GM19035 (cell line): ENCODE data around the gene G6PC1.
"Not testable (repeated sequence)": the region's sequence is repeated elsewhere in the genome, so short reads cannot be mapped to it uniquely, and the experiment has no call there.

ENCODE experiments used
- ATAC-seq: cut with Tn5 transposase; IDR thresholded peaks from one replicate; pipeline ENCODE4 v1.9.1; 2021; ENCODE audit not compliant: unreplicated experiment

The G6PC1 gene

GRCh38 chr17:42900460-42901331 is at the start of gene G6PC1:
Gene G6PC1 (plus strand): TSS chr17:42900799. CDS start chr17:42900877, 78 bp downstream.
- no peak for ATAC-seq

GRCh38 chr17:42850954-42851353 is 49.6 kb upstream of the G6PC1 start, which contains the start of gene AOC3:
Gene AOC3 (plus strand): TSS chr17:42851199. CDS start chr17:42851344, 145 bp downstream.
- no peak for ATAC-seq

GRCh38 chr17:42851371-42852240 is 49.0 kb upstream of the G6PC1 start:
- not testable (repeated sequence) for ATAC-seq

DNA sequence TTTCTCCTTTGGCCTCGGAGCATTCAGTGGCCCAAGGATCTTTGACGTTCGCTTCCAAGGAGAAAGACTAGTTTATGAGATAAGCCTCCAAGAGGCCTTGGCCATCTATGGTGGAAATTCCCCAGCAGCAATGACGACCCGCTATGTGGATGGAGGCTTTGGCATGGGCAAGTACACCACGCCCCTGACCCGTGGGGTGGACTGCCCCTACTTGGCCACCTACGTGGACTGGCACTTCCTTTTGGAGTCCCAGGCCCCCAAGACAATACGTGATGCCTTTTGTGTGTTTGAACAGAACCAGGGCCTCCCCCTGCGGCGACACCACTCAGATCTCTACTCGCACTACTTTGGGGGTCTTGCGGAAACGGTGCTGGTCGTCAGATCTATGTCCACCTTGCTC is 48.2 kb upstream of the G6PC1 start:
- no peak for ATAC-seq

DNA sequence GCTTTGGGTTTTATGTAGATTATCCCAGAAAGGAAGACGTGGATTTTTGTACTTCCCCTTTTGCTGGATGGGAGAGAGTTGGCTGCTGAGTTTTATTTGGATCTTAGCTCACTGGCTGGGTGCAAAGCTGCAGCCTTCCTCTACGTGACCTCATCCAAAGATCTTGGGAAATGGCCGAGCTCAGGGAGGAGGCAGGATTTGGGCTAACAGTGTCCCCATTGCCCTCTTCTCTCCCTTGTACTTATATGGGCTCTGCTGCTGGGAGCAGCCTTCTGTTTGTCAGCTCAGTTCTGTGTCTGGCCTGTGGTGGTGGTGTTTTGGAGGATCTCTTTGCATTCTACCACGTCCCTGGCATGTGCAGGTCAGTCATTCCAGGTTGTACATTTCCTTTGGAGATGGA is 47.6 kb upstream of the G6PC1 start:
- no peak for ATAC-seq

DNA sequence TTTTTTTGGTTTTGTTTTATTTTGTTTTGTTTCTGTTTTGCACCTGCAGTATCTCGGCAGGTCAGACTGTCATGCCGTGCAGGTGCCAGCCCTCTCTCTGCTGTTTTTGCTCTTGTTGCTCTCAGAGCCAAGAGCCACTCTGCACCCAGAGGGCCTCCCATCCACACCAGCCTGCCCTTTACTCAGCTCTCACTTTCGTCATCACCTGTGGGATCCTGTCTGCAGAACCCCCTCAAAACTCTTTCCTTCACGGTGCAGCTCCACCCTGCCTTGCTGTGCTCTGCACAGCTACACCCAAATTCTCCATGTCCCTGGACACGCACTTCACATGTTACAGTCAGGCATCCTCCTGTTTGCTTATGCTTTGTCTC is 47.0 kb upstream of the G6PC1 start:
- ATAC-seq, result no peak

DNA sequence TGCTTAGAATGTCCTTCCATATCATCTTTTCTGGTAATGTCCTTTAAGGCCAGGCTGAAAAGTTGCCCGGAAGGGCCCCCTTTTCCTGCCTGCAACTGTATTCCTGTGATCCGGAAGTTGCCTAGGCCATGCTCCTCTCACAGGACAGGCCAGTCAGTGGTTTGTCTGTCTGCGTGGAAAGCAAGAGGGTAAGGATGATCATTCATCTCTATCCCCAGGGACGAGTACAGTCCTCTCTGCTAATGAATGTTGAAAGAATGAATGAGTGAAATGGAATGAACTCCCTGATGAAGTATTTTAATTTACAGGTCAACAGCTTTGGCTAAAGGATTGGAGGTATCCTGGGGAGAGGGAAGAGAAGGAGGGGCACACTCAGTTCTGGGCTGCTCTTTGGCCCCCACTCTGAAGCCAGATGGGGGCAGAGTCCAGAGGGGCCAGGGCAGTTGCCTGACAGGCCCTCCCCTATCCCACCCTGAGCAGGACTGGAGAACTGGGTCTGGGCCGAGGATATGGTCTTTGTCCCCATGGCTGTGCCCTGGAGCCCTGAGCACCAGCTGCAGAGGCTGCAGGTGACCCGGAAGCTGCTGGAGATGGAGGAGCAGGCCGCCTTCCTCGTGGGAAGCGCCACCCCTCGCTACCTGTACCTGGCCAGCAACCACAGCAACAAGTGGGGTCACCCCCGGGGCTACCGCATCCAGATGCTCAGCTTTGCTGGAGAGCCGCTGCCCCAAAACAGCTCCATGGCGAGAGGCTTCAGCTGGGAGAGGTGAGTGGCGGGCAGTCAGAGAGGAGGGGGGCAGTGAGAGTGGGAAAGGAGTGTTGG is 46.4 kb upstream of the G6PC1 start:
- ATAC-seq, result no peak

GRCh38 chr17:42855048-42855596 is 45.5 kb upstream of the G6PC1 start:
- ATAC-seq, result no peak

GRCh38 chr17:42856093-42856492 is 44.5 kb upstream of the G6PC1 start:
- not testable (repeated sequence) for ATAC-seq

DNA sequence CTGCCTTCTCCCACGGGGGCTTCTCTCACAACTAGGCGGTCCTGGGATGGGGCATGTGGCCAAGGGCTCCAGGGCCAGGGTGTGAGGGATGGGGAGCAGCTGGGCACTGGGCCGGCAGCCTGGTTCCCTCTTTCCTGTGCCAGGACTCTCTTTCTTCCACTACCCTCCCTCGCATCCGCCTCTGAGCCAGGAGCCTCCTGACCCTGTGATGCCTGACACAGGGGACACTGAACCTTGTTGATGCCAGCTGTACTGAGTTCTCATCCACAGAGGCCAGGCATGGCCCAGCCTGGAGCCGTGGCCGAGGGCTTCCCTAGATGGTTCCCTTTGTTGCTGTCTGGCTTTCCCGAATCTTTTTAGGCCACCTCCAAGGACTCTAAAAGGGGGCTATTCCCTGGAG is 44.1 kb upstream of the G6PC1 start:
- ATAC-seq, result not testable (repeated sequence)

- no peak for ATAC-seq
Observed at GRCh38 chr17:42857389-42857788, 43.2 kb upstream of the G6PC1 start.

DNA sequence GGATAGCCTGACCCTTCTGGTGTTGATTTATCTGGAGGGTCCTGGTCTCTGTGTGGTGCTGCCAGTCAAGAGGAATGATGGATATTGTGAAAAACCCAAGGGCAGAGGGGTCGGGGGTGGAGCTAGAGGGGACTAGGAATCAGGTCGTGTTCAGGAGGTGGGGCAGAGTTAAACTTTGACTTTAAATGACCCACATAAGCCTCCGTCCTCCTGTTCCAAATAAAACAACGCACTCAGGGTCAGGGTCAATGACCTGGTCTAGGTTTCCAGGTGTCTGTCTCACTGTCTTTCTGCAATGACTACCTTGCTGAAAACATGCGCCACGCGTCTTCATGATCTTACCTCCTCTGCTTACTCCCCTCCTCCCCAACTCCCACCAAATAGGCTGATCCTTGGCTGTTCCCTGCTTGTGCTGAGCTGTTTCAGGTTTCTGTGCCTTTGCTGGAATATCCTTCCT is 34.9 kb upstream of the G6PC1 start:
- ATAC-seq, result no peak

GRCh38 chr17:42866216-42866615 is 34.4 kb upstream of the G6PC1 start:
- ATAC-seq, result no peak

- ATAC-seq, result no peak
Observed at GRCh38 chr17:42866631-42867575, 33.7 kb upstream of the G6PC1 start.

DNA sequence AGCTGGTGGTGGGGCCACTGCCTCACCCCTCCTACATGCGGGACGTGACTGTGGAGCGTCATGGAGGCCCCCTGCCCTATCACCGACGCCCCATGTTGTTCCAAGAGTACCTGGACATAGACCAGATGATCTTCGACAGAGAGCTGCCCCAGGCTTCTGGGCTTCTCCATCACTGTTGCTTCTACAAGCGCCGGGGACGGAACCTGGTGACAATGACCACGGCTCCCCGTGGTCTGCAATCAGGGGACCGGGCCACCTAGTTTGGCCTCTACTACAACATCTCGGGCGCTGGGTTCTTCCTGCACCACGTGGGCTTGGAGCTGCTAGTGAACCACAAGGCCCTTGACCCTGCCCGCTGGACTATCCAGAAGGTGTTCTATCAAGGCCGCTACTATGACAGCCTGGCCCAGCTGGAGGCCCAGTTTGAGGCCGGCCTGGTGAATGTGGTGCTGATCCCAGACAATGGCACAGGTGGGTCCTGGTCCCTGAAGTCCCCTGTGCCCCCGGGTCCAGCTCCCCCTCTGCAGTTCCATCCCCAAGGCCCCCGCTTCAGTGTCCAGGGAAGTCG is 32.8 kb upstream of the G6PC1 start:
- ATAC-seq, result not testable (repeated sequence)

DNA sequence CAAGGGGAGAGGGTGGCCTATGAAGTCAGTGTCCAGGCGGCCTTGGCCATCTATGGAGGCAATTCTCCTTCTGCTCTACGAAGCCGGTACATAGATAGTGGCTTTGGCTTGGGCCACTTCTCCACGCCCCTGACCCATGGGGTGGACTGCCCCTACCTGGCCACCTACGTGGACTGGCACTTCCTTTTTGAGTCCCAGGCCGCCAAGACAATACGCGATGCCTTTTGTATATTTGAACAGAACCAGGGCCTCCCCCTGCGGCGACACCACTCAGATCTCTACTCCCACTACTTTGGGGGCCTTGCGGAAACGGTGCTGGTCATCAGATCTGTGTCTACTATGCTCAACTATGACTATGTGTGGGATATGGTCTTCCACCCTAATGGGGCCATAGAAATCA is 32.3 kb upstream of the G6PC1 start:
- ATAC-seq, result no peak

DNA sequence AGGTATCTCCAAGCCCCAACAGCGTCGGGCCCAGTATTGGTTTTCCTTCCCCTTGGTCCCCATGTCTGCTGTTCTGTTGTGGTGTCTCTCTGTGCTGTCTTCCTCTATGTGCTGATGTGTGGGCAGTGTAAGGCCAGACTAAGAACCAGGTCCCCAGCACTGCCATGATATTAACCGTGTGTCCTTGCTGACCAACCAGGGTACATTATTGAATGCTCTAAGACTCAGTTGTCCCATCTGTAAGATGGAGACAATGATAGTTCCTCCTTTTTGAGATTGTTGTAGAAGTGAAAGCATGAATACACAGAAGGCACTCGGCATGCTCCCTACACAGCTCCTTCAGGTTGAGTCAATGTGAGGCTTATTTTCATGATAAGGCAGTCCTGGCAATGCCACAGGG is 29.0 kb upstream of the G6PC1 start:
- no peak for ATAC-seq

DNA sequence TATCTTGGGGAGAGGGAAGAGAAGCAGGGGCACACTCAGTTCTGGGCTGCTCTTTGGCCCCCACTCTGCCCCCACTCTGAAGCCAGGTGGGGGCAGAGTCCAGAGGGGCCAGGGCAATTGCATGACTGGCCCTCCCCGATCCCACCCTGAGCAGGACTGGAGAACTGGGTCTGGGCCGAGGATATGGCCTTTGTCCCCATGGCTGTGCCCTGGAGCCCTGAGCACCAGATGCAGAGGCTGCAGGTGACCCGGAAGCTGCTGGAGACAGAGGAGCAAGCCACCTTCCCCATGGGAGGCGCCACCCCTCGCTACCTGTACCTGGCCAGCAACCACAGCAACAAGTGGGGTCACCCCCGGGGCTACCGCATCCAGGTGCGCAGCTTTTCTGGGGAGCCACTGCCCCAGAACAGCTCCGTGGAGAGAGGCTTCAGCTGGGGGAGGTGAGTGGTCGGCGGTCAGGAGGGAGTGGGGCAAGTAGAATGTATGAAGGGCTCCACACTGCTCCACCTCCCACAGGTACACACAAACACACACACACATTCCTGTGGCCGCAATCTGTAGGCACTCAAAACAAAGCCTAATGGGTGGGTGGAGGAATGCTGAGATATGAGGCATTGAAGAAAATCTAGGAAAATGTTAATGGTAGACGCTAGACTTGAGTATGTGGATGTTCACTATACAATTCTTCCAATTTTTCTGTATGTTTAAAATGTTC is 28.2 kb upstream of the G6PC1 start:
- no peak for ATAC-seq

DNA sequence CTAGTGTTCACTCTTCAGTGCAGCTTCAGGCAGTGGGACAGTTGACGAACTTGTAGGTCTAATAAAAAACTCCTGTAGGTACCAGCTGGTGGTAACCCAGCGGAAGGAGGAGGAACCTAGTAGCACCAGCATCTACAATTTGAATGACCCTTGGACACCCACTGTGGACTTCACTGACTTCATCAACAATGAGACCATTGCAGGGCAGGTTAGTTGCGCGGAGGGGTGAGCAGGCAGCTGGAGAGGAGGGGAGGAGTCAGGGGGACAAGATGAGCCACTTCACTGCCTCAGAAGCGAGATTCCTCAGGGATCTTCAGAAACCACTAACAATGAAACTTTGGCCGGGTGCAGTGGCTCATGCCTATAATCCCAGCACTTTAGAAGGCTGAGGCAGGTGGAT is 27.3 kb upstream of the G6PC1 start:
- no peak for ATAC-seq
